Renal pelvis (tissue), 4 donors: Measurements from ENCODE around the gene PPFIBP1. TPM values are rescaled to one million over a fixed set of nuclear protein-coding genes. Genes with fewer than 3 reads are reported as not detected.
"Not testable (repeated sequence)": the region's sequence is repeated elsewhere in the genome, so short reads cannot be mapped to it uniquely, and the experiment has no call there.

Experiments
- DNase-seq: peaks from one replicate; pipeline ENCODE4 v3.0.0-alpha.2; 2013
- polyA plus RNA-seq, 3 donors: library from polyadenylated mRNA; unstranded; fragments of 120-200 nt; gene quantifications; one replicate each; pipeline ENCODE4 v1.2.1, GENCODE V29; 2013; ENCODE audit not compliant: insufficient read length in 3 of 3

Gene PPFIBP1
- polyA plus RNA-seq, 3 donors, result 66.3 to 136 (median 112) TPM

DNA sequence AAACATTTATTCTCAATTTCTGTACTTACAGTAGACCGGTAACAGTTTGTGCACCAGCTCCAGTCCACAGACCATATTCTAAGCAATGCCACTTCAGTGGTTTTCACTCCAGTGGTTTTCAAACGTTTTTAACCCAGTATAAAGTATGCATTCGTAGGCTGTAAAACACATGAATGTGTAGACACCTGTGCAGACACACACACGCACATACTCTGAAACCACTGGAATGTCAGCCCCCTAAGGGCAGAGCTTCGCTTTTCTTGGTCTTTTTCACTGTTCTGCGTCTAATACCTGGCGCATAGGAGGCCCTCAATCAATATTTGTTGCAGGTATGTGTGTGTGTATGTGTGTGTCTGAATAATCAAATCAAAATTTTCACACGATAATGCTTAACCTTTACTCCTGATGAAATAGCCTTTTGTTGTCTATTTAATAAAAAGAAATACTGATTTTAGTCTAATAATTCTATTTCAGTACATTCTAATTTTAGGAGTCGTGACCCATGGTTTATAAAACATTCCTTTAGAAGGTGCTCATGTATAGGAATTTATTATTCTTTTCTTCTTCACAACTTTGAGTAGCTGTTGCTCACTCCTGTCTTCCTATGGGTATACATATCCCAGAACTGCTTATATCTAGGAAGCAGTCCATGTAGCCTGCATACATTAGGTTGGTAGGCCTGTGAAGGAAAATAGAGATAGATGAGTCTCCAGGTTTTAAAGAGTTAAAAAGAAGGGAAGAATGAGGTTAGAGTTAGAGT, 98.6 kb downstream of the PPFIBP1 start:
- no peak for DNase-seq

- DNase-seq, result no peak
These were observed 99.6 kb downstream of the PPFIBP1 start for GRCh38 chr12:27623645-27624044.

DNA sequence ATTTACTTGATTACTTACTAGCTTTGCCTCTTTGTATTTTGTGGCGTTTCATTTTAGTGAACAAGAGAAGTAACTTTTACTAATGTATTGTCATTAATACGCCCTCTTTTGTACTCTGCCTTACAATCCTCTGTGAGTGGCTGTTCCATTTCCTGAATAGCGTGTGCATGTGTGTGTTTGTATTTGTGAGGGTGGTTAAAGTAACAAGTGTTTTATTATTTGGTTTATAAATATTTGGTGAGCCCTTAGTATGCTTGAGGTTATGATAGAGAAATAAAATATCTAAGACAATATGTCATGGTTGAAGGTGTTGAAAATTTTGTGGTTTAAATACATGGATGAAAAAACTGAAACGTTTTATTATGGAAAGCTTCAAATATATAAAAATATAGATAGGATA, 100.6 kb downstream of the PPFIBP1 start:
- no peak for DNase-seq

DNA sequence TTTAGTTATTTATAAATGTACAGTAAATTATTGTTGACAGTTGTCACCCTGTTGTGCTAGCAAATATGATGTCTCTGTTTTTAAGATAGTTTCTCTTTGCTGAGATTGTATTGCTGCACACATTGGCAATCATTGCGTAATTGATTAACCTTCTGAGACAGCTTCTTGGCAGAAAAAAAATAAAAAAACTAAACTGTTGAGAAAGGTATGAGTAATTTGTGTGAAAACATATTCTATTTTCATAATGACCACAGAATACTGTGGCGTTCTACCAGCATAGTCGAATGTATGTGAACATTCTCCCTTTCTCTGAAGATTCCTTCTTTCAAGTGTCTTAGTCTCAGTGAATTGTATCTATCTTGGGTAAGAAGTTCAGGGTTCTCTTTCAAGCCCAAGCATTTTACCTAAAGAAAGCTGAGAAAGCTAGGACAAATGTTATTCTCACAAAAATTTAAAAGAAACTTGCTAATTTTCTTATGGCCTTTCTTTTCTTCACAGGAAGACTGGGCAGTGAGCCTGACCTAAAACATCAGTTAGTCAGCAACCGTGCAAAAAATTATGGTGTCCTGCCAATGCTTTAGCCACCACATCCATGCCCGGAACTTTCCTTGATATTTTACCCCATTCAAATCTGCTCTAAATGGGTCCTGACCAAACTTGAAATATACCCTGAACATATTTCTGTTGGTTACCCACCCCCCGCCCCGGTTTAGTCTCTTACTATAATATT, 103.3 kb downstream of the PPFIBP1 start:
- no peak for DNase-seq

GRCh38 chr12:27627853-27628469, 104.0 kb downstream of the PPFIBP1 start:
- not testable (repeated sequence) for DNase-seq

GRCh38 chr12:27630219-27630618, 106.2 kb downstream of the PPFIBP1 start:
- DNase-seq, result not testable (repeated sequence)

DNA sequence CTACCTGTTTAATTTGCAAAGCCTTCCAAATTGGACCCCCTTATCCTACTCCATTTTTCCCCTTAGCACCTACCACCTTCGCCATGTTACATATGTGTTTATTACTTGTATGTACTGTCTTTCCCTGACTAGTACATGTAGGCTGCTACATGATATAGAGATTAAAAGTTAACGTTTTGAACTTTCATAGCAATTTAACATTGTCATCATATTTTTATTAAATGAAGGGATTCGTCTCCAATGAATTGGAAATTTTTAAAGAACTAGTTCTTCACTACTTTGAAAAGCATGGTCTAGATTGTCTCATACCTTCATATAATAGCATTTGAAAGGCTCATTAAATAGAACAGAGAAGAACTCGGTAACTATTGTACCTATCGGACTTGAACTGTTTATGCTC, 107.4 kb downstream of the PPFIBP1 start:
- DNase-seq, result no peak

DNA sequence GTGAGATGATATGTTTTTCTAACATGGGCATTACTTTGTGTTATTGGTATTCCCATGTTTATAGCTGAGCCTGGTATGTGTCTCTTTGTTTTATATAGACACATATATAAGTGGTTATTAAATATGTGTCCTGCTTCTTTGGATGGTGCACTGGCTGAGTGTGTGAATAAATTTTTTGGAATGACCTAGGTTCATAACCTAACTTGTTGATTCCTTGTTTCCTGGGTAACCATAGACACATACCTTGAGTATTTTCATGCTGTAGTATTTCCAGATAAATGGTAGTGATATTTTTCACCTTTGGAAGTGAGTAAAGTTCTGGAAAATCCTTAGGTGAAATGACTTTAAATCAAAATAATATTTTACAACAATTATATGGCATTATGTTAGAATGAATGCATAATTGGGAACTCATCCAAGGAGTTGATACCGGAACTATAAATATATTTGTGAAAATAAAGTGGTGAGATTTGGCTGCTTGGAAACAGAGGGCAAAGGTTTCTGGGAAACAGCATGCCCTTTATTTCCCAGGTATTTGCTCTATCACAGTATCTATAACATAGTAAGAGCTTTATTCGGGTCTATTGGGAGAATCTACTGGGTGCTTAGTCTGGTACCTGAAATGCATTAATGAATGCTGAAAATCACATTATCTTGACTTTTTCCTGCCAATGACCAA, 107.9 kb downstream of the PPFIBP1 start:
- no peak for DNase-seq

GRCh38 chr12:27635349-27635972, 111.5 kb downstream of the PPFIBP1 start:
- DNase-seq, result peak; percentile 29

- not testable (repeated sequence) for DNase-seq
These were observed 112.6 kb downstream of the PPFIBP1 start for GRCh38 chr12:27636569-27636968.

DNA sequence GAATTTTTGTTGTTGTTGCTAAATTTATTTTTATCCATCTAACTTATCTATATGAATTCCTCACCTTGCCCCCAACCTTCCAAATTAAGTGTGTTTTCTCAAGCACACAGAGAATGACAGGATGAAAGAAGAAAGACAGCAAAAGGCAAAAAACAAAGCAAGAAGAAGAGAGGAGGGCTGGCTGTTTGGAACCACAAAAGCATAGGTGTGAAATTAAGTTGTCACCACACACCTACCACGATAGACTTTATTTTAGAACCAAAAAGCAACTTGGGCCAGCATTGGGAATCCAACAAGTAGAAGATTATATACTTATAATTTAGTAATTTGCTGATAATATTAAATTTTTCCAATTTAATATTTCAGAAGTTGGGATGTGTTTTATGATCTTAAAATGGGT, 113.5 kb downstream of the PPFIBP1 start:
- no peak for DNase-seq

GRCh38 chr12:27639265-27639664, 115.3 kb downstream of the PPFIBP1 start:
- DNase-seq, result no peak

- not testable (repeated sequence) for DNase-seq
These were observed 116.7 kb downstream of the PPFIBP1 start for GRCh38 chr12:27640566-27641200.

- not testable (repeated sequence) for DNase-seq
These were observed 118.4 kb downstream of the PPFIBP1 start for GRCh38 chr12:27642361-27642760.

DNA sequence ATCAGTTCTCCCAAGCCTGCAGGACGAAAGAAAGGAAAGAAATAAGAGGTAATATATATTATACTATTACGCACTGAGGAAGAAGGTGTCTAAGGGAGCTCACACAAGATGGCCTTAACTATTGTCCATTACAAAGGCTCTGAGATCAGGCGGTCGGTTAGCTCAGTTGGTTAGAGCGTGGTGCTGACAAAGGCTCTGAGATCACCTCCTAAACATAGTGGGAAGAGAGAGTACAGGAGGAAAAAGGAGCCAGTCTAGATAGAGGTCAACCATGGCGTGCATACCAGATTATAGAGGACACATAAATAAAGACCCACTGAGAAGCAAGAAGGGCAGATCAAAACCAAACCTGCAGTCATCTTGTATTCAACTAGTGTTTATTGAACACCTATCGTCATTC, 118.9 kb downstream of the PPFIBP1 start:
- DNase-seq, result not testable (repeated sequence)

DNA sequence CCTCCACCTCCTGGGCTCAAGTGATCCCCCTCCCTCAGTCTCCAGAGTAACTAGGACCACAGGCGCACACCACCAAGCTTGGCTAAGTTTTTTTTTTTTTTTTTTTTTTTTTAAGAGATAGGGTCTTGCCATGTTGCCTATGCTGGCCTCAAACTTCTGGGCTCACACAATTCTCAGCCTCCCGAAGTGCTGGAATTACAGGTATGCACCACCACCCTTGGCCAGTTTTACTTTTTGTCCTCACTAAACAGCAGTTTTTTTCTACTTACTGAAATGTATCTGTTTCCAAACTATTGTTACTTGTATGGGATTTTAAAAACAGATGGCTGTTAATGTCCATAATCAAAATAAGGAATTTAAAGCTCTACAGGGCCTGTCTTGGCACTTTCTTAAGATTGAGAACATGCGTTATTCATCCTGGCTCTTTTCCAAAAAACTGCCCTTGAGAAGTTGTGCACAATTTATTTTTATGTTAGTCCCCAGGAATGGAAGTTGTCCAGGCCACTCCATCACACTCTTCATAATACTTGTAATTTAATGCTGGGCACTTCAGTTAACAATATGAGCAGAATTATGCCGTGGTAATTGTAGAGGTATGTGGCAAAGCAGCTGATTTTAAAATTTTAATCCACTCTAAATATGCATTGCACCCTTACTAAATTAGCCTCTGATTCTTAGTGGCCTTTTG, 120.3 kb downstream of the PPFIBP1 start:
- peak; percentile 36 for DNase-seq

DNA sequence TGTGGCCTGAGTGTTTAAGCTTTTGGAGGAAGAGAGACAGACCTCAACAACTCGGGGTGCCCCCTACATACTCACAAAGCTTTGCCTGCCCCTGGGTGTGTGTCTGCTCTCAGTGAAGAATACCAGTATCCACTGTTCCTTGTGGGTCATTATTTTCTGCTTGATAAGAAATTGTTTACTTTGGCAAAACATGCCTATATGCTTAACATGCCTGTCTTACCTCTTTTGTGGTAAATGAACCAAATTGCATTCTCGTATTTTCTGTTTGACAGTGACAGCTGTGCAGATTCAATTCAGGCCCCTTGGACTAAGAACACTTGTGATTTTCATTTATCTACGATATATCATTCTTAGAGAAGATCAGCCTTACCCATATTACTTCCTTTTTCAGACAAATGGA, 121.7 kb downstream of the PPFIBP1 start:
- DNase-seq, result no peak

DNA sequence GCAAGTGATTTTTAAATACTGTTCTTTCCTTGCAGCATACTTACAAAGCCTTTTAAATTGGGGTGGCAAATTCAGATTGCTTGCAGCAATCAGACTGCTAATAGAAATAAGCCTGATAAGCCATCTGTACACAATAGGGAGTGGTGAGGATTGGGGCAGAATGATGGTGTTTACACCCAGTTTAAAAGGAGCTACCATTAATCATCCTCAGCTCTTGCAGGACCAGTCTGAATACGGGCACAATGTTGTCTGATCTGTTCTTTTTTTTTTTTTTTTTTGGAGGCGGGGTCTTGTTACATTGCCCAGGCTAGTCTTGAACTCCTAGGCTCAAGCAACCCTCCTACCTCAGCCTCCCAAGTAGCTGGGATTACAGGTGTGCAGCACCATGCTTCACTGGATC, 122.1 kb downstream of the PPFIBP1 start:
- DNase-seq, result no peak

GRCh38 chr12:27650011-27650410, 126.0 kb downstream of the PPFIBP1 start:
- DNase-seq, result no peak

- no peak for DNase-seq
These were observed 127.2 kb downstream of the PPFIBP1 start for GRCh38 chr12:27651201-27651600.
